Endothelial cell (in vitro differentiated cells): Measurements from ENCODE around the gene GTPBP3. TPM values are rescaled to one million over a fixed set of nuclear protein-coding genes. Genes with fewer than 3 reads are reported as not detected.

ENCODE experiments used
- DNase-seq: peaks from one replicate; pipeline ENCODE4 v3.0.0; 2021; ENCODE audit warnings: low spot score
- H3K27ac Mint-ChIP-seq: one replicate; pipeline ENCODE4 v1.8.0; 2021; ENCODE audit warnings: mixed read lengths, inconsistent platforms; ENCODE audit not compliant: unreplicated experiment
- H3K27me3 Mint-ChIP-seq: one replicate; pipeline ENCODE4 v1.8.0; 2021; ENCODE audit warnings: mild to moderate bottlenecking, moderate library complexity, mixed read lengths, inconsistent platforms; ENCODE audit not compliant: unreplicated experiment
- H3K36me3 Mint-ChIP-seq: one replicate; pipeline ENCODE4 v1.8.0; 2021; ENCODE audit warnings: mild to moderate bottlenecking, low read depth, mixed read lengths, inconsistent platforms; ENCODE audit not compliant: unreplicated experiment
- H3K4me1 Mint-ChIP-seq: one replicate; pipeline ENCODE4 v1.8.0; 2021; ENCODE audit warnings: mild to moderate bottlenecking, mixed read lengths, inconsistent platforms; ENCODE audit not compliant: unreplicated experiment
- H3K4me3 Mint-ChIP-seq: one replicate; pipeline ENCODE4 v1.8.0; 2021; ENCODE audit warnings: mild to moderate bottlenecking, mixed read lengths, inconsistent platforms; ENCODE audit not compliant: unreplicated experiment
- H3K9me3 Mint-ChIP-seq: one replicate; pipeline ENCODE4 v1.8.0; 2021; ENCODE audit warnings: mixed read lengths, inconsistent platforms; ENCODE audit not compliant: unreplicated experiment
- total RNA-seq: library from RNA; stranded (reverse); fragmentation: NEBNext Ultra II Directional; extraction: Animal tissue kit (Norgen Biotek cat#: 25700); gene quantifications from one replicate; pipeline ENCODE4 v1.2.1, GENCODE V29; 2021; ENCODE audit not compliant: unreplicated experiment
- TF ChIP-seq, protein P1 (sequence below): fragments of 200-600 bp; sonication (generic); IDR thresholded peaks from one replicate; pipeline ENCODE4 v1.5.0; 2021; ENCODE audit warnings: antibody characterized with exemption; ENCODE audit not compliant: unreplicated experiment

GTPBP3 gene
- total RNA-seq, 1 donor from 2014 or later = 27.3 TPM

- H3K27me3 Mint-ChIP-seq = peaks cover 33% of the 10 kb centered on the region
- H3K9me3 Mint-ChIP-seq = no peaks in the 10 kb centered on the region
- DNase-seq = no peak
- peaks cover 28% of the 10 kb centered on the region for H3K36me3 Mint-ChIP-seq
- H3K4me1 Mint-ChIP-seq = peaks cover 41% of the 10 kb centered on the region
- TF ChIP-seq, protein P1, sequence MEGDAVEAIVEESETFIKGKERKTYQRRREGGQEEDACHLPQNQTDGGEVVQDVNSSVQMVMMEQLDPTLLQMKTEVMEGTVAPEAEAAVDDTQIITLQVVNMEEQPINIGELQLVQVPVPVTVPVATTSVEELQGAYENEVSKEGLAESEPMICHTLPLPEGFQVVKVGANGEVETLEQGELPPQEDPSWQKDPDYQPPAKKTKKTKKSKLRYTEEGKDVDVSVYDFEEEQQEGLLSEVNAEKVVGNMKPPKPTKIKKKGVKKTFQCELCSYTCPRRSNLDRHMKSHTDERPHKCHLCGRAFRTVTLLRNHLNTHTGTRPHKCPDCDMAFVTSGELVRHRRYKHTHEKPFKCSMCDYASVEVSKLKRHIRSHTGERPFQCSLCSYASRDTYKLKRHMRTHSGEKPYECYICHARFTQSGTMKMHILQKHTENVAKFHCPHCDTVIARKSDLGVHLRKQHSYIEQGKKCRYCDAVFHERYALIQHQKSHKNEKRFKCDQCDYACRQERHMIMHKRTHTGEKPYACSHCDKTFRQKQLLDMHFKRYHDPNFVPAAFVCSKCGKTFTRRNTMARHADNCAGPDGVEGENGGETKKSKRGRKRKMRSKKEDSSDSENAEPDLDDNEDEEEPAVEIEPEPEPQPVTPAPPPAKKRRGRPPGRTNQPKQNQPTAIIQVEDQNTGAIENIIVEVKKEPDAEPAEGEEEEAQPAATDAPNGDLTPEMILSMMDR = no peak
- H3K27ac Mint-ChIP-seq = peak overlapping the region; percentile 94
- H3K4me3 Mint-ChIP-seq = peak overlapping the region; percentile 81
These were observed 14.6 kb downstream of the GTPBP3 start for GRCh38 chr19:17351815-17352435.

- H3K4me3 Mint-ChIP-seq = peak overlapping the region; percentile 80
- peaks cover 33% of the 10 kb centered on the region for H3K4me1 Mint-ChIP-seq
These were observed 15.4 kb downstream of the GTPBP3 start for GRCh38 chr19:17352608-17353280.

GRCh38 chr19:17353386-17353785 lies 16.0 kb downstream of the GTPBP3 start:
- TF ChIP-seq, protein P1 = no peak
- peaks cover 39% of the 10 kb centered on the region for H3K36me3 Mint-ChIP-seq
- DNase-seq = no peak
- no peaks in the 10 kb centered on the region for H3K9me3 Mint-ChIP-seq
- peaks cover 30% of the 10 kb centered on the region for H3K4me1 Mint-ChIP-seq
- peaks cover 27% of the 10 kb centered on the region for H3K27me3 Mint-ChIP-seq
- peak overlapping the region; percentile 86 for H3K27ac Mint-ChIP-seq
- H3K4me3 Mint-ChIP-seq = peak overlapping the region; percentile 80

More at GRCh38 chr19:17352608-17353280, 15.4 kb downstream of the GTPBP3 start:
- TF ChIP-seq, protein P1 = no peak
- H3K27me3 Mint-ChIP-seq = peaks cover 28% of the 10 kb centered on the region
- H3K36me3 Mint-ChIP-seq = peaks cover 33% of the 10 kb centered on the region
- H3K9me3 Mint-ChIP-seq = no peaks in the 10 kb centered on the region
- no peak for DNase-seq
- peak overlapping the region; percentile 86 for H3K27ac Mint-ChIP-seq

DNA sequence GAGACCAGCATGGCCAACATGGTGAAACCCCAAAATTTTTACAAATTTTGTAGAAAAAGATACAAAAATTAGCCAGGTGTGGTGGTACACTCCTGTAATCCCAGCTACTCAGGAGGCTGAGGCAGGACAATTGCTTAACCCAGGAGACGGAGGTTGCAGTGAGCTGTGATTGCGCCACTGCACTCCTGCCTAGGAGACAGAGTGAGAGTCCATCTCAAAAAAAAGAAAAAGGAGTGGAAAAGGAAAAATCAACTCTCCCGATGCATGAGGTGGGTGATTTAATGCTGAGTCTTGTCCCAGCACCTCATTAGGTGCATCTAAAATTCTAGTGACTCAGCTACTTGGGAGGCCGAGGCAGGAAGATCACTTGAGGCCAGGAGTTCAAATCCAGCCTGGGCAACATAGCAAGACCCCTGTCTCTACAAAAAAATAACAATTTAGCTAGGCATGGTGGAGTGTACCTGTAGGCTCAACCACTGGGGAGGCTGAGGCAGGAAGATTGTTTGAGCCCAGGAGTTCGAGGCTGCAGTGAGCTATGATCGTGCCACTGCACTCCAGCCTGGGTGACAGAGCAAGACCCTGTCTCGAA lies 19.8 kb downstream of the GTPBP3 start:
- Mint-ChIP-seq H3K4me1 (peaks cover 30% of the 10 kb centered on the region), H3K9me3 (no peaks in the 10 kb centered on the region), H3K27me3 (peaks cover 17% of the 10 kb centered on the region), H3K4me3 (peak overlapping the region; percentile 81), H3K36me3 (peaks cover 52% of the 10 kb centered on the region), H3K27ac (no peak overlapping the region)
- TF ChIP-seq, protein P1 = no peak
- DNase-seq = no peak

- no peak for DNase-seq
- Mint-ChIP-seq H3K4me1 (peaks cover 32% of the 10 kb centered on the region), H3K27me3 (peaks cover 15% of the 10 kb centered on the region), H3K9me3 (no peaks in the 10 kb centered on the region), H3K27ac (no peak overlapping the region), H3K4me3 (no peak overlapping the region), H3K36me3 (peaks cover 55% of the 10 kb centered on the region)
- TF ChIP-seq, protein P1 = no peak
These were observed 20.4 kb downstream of the GTPBP3 start for GRCh38 chr19:17357724-17358123.
